Panc1 (cell line): ENCODE measurements around the gene PCDH8. TPM values are rescaled to one million over a fixed set of nuclear protein-coding genes. Genes with fewer than 3 reads are reported as not detected.

ENCODE experiments used
- ATAC-seq: fragments of 200-7000 bp; cut with Tn5 transposase; 2 replicates; pipeline ENCODE4 v1.9.1; 2020; ENCODE audit warnings: mild to moderate bottlenecking, moderate library complexity
- BruUV-seq: library from RNA; stranded (reverse); fragments of 400-500 nt; replicated peaks from 2 replicates; lab custom pipeline; 2021; lab: Mats Ljungman, UMichigan
- CTCF ChIA-PET: fragments of 300-600 bp; sonication (Branson Sonifier 250); formaldehyde crosslinking; loops from one replicate; lab custom pipeline; 2022; ENCODE audit warnings: antibody characterized with exemption; lab: Charles Lee
- POLR2A ChIA-PET: fragments of 300-600 bp; sonication (Branson Sonifier 250); formaldehyde crosslinking; loops from one replicate; lab custom pipeline; 2022; ENCODE audit warnings: antibody characterized with exemption; lab: Charles Lee
- DNase-seq: peaks from one replicate; pipeline ENCODE4 v3.0.0-alpha.2; 2010; ENCODE audit warnings: low read depth, low spot score
- H3K27ac ChIP-seq: 2 replicates; pipeline ENCODE4 v1.5.1; 2011; ENCODE audit warnings: mild to moderate bottlenecking, low read length, inconsistent platforms
- H3K27me3 ChIP-seq: fragments of 200-500 bp; sonication (Bioruptor generic); 2 replicates; pipeline ENCODE4 v1.6.0; 2014; ENCODE audit warnings: low read length, inconsistent platforms; ENCODE audit not compliant: control insufficient read depth, insufficient read depth
- H3K36me3 ChIP-seq: fragments of 200-500 bp; sonication (Bioruptor generic); 2 replicates; pipeline ENCODE4 v1.5.1; 2014; ENCODE audit warnings: inconsistent platforms, mild to moderate bottlenecking, low read length, moderate library complexity; ENCODE audit not compliant: control insufficient read depth, insufficient read depth
- H3K4me1 ChIP-seq: 2 replicates; pipeline ENCODE4 v1.5.1; 2011; ENCODE audit warnings: inconsistent platforms, mild to moderate bottlenecking, low read length, moderate library complexity; ENCODE audit not compliant: control insufficient read depth, insufficient read depth
- H3K4me3 ChIP-seq, 2 experiments: 2 replicates each; pipeline ENCODE4 v1.5.1; 2011 to 2012; ENCODE audit warnings: low read depth in 2 of 2, low read length in 2 of 2, mild to moderate bottlenecking in 2 of 2, inconsistent platforms in 1 of 2, moderate library complexity in 1 of 2
- H3K9me3 ChIP-seq: fragments of 200-500 bp; sonication (Bioruptor generic); 2 replicates; pipeline ENCODE4 v1.5.1; 2014; ENCODE audit warnings: low read depth, mild to moderate bottlenecking, inconsistent platforms, low read length, moderate library complexity; ENCODE audit not compliant: control insufficient read depth, insufficient read depth
- POLR2AphosphoS5 ChIP-seq: IDR thresholded peaks from 2 replicates; pipeline ENCODE4 v1.6.1; 2012; ENCODE audit warnings: mild to moderate bottlenecking, low read depth, low read length, moderate library complexity
- SIN3A ChIP-seq: IDR thresholded peaks from 2 replicates; pipeline ENCODE4 v1.6.1; 2012; ENCODE audit warnings: low read depth, mild to moderate bottlenecking, low read length, moderate library complexity, borderline replicate concordance; ENCODE audit not compliant: insufficient read depth
- TCF7L2 ChIP-seq: IDR thresholded peaks from 2 replicates; pipeline ENCODE4 v1.6.1; 2011; ENCODE audit warnings: mild to moderate bottlenecking, low read depth, low read length, inconsistent platforms
- in situ Hi-C: cut with HindIII; loops from 2 replicates; pipeline ENCODE4 v1.10.0; 2016; ENCODE audit warnings: low sequenced_read_pairs, low pct_unique_long_range_greater_than_20kb
- intact Hi-C: fragments of 100-400 bp; cut with micrococcal nuclease; formaldehyde crosslinking; loops from one replicate; pipeline ENCODE4 v1.10.0; 2022; ENCODE audit not compliant: unreplicated experiment
- total RNA-seq: library from RNA; stranded (reverse); gene quantifications from one replicate; pipeline ENCODE4 v1.2.1, GENCODE V29; 2021; ENCODE audit not compliant: unreplicated experiment
- TF ChIP-seq, protein P1 (sequence below), 2 experiments: IDR thresholded peaks; 2 replicates each; pipeline ENCODE4 v1.6.1; 2011 to 2012; ENCODE audit warnings: low read depth in 2 of 2, control low read depth in 1 of 2, low read length in 1 of 2, mild to moderate bottlenecking in 1 of 2, moderate library complexity in 1 of 2; ENCODE audit not compliant: insufficient read depth in 1 of 2
- TF ChIP-seq, protein P2 (sequence below): fragments of 450-650 bp; IDR thresholded peaks from 2 replicates; pipeline ENCODE4 v1.5.1; 2017; ENCODE audit warnings: mild to moderate bottlenecking

Gene PCDH8
- total RNA-seq, 1 experiment from 2014 or later: not detected

DNA sequence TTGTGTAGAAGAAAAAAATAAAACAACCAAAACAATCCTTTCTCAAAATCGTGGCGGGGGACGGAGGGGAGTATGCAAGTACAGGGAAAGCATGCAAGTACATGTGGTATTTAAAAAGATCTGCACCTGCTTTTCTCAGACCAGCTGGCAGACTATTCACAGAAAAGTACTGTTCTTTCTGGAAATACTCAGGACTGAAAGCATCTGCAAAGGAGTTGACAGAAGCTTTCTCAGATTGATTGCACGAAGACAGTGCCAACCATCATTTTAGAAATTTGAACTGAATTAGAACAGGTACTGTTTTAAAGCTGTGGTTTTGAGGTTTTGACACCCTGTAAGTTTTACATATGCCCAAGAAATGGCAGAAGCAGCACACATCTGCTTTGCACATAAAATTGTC, 19.8 kb upstream of the PCDH8 start:
- intact Hi-C loops (no loop called here), in situ Hi-C loops (no loop called here)
- no TSS peak for BruUV-seq
- Histone ChIP-seq H3K9me3 (no peaks in the 10 kb centered on the region), H3K36me3 (no peaks in the 10 kb centered on the region), H3K27ac (no peak overlapping the region), H3K27me3 (no peaks in the 10 kb centered on the region), H3K4me3 (no peak overlapping the region), H3K4me1 (no peaks in the 10 kb centered on the region)
- no peak for ATAC-seq
- no peak for DNase-seq
- TF ChIP-seq, protein P1, sequence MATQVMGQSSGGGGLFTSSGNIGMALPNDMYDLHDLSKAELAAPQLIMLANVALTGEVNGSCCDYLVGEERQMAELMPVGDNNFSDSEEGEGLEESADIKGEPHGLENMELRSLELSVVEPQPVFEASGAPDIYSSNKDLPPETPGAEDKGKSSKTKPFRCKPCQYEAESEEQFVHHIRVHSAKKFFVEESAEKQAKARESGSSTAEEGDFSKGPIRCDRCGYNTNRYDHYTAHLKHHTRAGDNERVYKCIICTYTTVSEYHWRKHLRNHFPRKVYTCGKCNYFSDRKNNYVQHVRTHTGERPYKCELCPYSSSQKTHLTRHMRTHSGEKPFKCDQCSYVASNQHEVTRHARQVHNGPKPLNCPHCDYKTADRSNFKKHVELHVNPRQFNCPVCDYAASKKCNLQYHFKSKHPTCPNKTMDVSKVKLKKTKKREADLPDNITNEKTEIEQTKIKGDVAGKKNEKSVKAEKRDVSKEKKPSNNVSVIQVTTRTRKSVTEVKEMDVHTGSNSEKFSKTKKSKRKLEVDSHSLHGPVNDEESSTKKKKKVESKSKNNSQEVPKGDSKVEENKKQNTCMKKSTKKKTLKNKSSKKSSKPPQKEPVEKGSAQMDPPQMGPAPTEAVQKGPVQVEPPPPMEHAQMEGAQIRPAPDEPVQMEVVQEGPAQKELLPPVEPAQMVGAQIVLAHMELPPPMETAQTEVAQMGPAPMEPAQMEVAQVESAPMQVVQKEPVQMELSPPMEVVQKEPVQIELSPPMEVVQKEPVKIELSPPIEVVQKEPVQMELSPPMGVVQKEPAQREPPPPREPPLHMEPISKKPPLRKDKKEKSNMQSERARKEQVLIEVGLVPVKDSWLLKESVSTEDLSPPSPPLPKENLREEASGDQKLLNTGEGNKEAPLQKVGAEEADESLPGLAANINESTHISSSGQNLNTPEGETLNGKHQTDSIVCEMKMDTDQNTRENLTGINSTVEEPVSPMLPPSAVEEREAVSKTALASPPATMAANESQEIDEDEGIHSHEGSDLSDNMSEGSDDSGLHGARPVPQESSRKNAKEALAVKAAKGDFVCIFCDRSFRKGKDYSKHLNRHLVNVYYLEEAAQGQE (IDR thresholded peaks at IDR 0.05; ENCODE audit: insufficient read depth in 1 of 2, low read depth in 2 of 2, low read length in 1 of 2): no peak
- no peak for TF ChIP-seq TCF7L2
- TF ChIP-seq POLR2AphosphoS5: no peak
- TF ChIP-seq SIN3A: no peak
- TF ChIP-seq, protein P2, sequence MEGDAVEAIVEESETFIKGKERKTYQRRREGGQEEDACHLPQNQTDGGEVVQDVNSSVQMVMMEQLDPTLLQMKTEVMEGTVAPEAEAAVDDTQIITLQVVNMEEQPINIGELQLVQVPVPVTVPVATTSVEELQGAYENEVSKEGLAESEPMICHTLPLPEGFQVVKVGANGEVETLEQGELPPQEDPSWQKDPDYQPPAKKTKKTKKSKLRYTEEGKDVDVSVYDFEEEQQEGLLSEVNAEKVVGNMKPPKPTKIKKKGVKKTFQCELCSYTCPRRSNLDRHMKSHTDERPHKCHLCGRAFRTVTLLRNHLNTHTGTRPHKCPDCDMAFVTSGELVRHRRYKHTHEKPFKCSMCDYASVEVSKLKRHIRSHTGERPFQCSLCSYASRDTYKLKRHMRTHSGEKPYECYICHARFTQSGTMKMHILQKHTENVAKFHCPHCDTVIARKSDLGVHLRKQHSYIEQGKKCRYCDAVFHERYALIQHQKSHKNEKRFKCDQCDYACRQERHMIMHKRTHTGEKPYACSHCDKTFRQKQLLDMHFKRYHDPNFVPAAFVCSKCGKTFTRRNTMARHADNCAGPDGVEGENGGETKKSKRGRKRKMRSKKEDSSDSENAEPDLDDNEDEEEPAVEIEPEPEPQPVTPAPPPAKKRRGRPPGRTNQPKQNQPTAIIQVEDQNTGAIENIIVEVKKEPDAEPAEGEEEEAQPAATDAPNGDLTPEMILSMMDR: no peak
- ChIA-PET CTCF (no interaction called here), POLR2A (interaction anchor here (0.6 kb wide), 1 partner anchor 891 kb away, joined by 3 read pairs; no protein-coding TSS in a partner anchor)

DNA sequence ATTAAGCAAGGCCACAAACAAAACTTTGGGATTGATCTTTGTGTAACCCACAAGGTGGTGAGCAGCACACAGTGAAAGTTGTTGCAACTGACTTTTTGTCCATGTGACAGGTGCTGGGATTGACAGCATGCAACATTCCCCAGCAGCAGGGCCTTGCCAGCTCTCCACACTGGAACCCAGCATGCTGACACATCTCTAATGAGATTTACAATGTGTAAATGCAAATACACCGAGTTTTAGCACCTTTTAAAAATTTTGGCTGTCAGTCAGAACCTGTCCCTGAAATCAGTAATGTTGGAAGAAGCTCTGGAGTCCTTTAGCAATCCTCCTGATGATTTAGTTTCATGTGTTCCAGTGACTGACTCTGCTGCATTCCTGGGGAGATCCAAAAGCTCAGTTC, 16.5 kb upstream of the PCDH8 start:
- no peaks in the 10 kb centered on the region for H3K36me3 ChIP-seq
- H3K27ac ChIP-seq: no peak overlapping the region
- DNase-seq: no peak
- no peak for ATAC-seq
- no peaks in the 10 kb centered on the region for H3K27me3 ChIP-seq
- H3K4me1 ChIP-seq: no peaks in the 10 kb centered on the region
- H3K4me3 ChIP-seq: no peak overlapping the region
- intact Hi-C loops: no loop called here
- in situ Hi-C loops: no loop called here
- H3K9me3 ChIP-seq: no peaks in the 10 kb centered on the region
- TF ChIP-seq, protein P2: no peak
- no peak for TF ChIP-seq POLR2AphosphoS5
- TF ChIP-seq, protein P1 (IDR thresholded peaks at IDR 0.05; ENCODE audit: insufficient read depth in 1 of 2, low read depth in 2 of 2, low read length in 1 of 2): no peak
- TF ChIP-seq TCF7L2: no peak
- TF ChIP-seq SIN3A: no peak
- BruUV-seq: no TSS peak
- ChIA-PET CTCF (no interaction called here), POLR2A (no interaction called here)
